Non-pigmented ciliary epithelial cell (primary cell): ENCODE data around the gene LYZ.
"Not testable (repeated sequence)": the region's sequence is repeated elsewhere in the genome, so short reads cannot be mapped to it uniquely, and the experiment has no call there.

Experiments
- DNase-seq: peaks from one replicate; pipeline ENCODE4 v3.0.0-alpha.2; 2010; ENCODE audit warnings: low read depth

Gene LYZ

DNA sequence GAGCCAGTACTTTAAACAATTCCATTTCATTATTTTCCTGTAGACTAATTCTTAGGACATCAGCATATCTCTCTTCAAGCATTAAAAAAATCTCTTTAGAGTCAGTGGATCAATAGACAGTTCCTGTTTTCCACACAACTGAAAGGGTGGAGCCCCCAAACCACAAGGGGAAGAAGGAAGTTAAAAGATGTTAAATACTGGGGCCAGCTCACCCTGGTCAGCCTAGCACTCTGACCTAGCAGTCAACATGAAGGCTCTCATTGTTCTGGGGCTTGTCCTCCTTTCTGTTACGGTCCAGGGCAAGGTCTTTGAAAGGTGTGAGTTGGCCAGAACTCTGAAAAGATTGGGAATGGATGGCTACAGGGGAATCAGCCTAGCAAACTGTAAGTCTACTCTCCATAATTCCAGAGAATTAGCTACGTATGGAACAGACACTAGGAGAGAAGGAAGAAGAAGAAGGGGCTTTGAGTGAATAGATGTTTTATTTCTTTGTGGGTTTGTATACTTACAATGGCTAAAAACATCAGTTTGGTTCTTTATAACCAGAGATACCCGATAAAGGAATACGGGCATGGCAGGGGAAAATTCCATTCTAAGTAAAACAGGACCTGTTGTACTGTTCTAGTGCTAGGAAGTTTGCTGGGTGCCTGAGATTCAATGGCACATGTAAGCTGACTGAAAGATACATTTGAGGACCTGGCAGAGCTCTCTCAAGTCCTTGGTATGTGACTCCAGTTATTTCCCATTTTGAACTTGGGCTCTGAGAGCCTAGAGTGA, at the start of gene LYZ:
LYZ (plus strand) TSS at position 220 of the 777 bp plus-strand sequence; CDS start at position 248, 28 bp downstream.
- DNase-seq = no peak

DNA sequence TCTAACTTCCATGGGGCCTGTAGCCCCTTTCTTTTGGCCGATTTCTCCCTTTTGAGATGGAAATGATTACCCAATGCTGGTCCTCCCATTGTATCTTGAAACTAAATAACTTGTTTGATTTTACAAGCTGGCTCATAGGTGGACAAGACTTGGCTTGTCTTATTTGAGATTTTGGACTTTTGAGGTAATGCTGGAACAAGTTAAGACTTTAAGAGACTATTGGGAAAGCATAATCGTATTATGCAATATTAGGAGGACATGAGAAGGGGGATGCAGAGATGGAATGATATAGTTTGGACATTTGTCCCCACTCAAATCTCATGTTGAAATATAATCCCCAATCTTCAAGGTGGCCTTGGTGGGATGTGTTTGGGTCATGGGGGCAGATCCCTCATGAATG, 49.2 kb upstream of the LYZ start:
- DNase-seq = no peak

DNA sequence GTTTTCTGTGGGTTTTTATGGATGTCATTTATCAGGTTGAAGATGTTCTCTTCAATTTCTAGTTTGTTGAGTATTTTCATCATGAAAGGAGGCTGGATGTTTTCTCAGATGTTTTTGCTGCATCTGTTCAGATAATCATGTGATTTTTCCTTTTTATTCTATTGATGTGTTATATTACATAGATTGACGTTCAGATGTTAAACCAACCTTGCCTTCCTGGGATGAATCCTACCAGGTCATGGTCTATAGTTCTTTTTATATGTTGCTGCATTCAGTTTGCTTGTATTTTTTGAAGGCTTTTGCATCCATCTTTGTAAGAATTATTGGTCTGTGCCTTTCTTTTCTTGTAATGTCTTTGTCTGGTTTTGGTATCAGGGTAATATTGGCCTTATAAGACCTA, 43.9 kb upstream of the LYZ start:
- DNase-seq = no peak

DNA sequence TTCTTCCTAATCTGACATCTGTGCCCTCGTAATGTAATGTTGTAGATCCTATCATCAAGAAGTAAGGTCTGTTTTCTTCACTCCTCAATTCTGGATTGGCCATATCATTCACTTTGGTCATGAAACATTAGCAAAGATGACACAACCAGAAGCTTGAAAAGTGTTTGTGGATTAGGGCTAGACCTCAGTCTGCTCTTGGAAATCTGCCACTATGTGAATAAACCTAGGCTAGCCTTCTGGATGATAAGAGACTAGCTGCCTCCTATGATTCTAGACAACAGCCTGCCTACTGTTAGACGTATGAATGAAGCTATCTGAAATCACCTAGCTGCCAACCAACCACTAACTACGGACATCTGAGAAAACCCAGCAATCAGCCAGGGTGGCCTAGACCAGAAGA, 38.7 kb upstream of the LYZ start:
- DNase-seq = no peak

DNA sequence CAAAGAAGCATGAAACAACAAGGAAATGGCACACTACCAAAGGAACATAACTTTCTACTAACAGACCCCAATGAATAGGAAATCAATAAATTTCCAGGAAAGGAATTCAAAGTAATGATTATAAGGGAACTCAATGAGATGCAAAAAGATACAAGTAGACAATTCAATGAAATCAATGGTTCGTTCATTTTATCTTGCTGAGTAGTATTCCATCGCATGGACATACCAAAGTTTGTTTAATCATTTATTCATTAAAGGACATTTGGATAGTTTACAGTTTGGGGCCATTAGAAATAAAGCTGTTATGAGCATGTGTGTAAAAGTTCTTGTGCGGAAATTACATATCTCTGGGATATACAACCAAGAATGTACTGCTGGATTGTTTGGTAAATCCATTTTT, 35.0 kb upstream of the LYZ start:
- DNase-seq = no peak

DNA sequence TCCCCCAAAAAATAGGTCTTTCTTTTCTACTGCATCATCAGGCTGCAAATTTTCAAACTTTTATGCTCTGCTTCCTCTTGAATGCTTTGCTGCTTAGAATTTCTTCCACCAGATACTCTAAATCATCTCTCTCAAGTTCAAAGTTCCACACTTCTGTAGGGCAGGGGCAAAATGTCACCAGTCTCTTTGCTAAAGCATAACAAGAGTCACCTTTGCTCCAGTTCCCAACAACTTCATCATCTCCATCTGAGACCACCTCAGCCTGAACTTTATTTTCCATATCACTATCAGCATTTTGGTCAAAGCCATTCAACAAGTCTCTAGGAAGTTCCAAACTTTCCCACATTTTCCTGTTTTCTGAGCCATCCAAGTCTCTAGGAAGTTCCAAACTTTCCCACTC, 31.4 kb upstream of the LYZ start:
- DNase-seq = not testable (repeated sequence)

DNA sequence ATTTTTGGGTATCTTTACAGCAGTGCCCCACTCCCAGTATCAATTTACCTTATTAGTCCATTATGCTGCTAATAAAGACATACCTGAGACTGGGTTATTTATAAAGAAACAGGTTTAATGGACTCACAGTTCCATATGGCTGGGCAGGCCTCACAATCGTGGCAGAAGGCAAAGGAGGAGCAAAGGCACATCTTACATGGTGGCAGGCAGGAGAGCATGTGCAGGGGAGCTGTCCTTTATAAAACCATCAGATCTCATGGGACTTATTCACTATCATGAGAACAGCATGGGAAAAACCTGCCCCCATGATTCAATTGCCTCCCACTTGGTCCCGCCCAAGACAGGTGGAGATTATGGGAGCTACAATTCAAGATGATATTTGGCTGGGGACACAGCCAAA, 30.9 kb upstream of the LYZ start:
- not testable (repeated sequence) for DNase-seq

DNA sequence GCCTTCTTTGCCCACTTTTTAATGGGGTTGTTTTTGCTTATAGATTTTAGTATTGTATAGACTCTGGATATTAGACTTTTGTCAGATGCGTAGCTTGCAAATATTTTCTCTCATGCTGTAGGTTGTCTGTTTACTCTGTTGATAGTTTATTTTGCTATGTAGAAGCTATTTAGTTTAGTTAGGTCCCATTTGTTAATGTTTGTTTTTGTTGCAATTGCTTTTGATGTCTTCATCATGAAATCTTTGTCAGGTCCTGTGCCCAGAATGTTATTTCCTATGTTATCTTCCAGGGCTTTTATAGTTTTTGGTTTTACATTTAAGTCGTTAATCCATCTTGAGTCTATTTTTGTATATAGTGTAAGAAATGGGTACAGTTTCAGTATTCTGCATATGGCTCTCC, 30.0 kb upstream of the LYZ start:
- no peak for DNase-seq

DNA sequence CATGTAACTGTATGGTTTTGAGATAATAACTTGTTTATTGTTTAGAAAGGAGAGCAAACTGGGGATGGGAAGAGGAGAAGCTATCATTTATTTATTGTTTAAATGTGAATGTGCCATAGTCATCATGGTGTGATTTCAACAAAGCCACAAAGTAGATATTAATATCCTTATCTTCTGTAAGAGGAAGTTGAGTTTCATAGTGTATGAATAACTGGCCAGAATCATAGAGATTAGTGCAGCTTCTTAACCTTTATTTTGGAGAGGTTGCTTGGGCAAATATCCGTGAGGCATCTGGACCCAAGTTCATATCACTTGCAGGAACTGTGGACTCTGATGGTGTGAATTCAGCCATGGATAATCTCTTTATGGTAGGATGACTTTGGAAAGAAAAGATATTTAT, 26.8 kb upstream of the LYZ start:
- no peak for DNase-seq

DNA sequence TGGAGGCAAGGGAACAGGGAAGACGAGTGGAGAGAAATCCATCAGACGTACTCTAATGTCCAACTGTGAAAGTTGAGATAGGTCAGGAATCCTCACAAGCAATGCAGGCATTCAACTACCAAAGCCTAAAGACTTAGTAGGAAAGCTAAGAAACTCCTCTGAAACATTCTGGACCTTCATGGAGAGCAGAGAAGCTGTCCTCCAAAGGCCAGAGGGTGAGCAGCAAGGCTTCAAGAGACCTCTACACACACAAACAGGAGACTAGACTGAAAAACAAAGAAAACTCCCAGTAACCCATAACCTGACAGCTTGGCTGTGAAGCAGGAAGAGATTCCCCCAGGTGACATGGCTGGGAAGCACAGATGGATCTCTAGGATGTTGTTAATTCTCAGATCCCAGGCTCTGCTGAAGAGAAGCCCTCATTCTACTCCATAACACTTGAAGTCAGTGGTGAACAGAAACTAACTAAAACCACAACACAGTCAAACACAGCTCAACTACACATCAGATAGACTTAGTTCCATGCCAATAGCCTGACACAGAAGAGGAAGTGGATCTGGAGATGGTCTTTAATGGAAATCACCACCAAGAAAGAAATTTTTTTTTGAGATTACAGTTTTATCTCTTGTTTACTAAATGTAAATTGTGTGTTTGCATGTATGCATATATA, 23.2 kb upstream of the LYZ start:
- DNase-seq = no peak

DNA sequence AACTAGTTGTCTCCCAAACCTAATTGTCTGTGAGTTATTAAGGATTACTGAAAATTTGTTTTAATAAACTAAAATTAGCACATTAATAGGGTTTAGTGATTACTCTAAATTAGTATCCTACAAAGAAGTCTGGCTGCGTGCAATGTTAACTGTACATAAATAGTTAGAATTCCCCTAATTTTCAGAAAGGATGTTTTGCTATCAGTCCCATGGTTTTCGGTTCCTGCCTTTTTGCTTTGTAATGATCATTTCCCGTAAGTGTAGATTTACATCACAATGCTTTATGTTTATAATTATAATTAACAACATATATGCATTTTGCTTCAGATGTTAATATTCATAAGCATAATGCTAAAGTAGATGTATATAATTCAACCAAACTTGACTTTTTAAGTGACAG, 19.8 kb upstream of the LYZ start:
- no peak for DNase-seq

DNA sequence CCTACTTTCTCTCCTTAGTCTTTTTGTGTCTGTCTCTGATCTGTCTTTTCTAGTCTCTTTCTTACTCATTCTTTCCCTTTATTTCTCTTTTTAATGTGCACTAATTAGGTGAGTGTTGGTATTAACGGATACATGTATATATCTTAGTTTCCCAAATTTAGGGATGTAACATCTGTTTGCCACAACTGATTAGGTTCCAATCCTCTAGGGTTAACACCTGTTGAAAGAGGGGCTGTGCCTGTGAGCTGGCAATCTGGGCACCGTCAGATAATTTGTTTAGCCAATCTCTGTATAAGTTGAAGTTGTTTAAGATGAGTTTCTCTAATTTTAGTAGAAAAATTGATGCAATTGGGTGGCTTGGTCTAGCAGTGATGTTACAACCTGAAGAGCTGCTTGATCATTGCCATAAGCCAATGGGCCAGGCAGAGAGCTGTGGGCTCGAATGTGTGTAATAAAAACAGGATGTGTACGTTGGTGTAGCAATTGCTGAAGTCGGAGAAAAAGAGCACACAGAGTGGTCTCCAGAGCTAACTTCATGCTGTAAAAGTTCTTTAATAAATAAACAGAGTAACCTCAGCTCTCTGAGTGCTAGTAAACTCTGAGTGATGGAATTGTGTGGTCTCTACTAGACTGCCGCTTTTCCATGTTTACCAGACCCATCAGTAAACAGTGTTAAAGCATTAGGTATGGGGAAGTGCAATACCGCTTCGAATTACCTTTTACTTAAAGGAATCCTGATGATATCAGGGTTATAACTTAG, 18.3 kb upstream of the LYZ start:
- no peak for DNase-seq

DNA sequence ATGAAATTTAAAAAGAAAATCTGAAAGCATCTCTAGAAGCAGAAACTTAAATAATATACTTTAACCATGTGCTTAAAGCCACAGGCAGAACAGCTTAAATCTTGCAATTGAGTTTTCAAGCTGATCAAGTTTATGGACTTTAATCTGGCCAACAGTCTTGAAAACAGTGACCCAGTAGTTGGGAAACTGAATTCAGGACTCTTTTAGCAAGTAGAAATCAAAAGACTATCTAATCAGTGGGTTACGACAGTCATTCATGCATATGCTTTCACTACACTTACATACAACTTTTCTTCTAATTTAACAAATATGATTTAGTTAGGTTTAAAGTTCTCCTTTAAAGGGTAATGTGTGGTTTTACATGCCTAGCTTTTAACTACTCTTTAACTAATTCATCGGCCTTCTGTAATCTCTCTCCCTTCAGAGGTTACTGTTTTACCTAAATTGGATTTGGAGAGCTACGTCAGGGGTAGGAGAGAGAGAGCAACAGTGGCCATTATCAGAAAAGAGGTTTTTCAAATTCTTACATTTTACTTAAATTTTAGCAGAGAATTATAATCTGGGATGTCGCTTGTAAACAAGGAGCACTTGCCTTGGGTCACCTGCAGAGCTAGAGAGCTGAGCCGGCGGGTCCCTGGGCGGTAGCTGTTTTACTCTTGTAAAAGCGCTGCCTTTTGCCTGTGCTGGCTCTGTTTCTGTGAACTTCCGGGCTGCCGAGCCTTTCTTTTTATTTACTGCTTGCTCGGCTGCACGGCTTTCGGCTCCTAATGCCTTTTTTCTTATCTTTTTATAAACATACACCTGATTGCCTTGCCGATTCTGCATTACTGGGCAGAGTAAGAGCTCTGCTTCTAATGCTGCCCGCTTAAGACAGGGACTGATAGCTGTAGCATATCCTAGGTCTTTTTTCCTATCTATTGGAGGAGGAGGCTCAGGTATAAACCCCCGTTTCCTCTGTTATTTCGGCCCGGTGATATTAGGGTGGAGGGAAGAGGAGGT, 17.4 kb upstream of the LYZ start:
- no peak for DNase-seq

DNA sequence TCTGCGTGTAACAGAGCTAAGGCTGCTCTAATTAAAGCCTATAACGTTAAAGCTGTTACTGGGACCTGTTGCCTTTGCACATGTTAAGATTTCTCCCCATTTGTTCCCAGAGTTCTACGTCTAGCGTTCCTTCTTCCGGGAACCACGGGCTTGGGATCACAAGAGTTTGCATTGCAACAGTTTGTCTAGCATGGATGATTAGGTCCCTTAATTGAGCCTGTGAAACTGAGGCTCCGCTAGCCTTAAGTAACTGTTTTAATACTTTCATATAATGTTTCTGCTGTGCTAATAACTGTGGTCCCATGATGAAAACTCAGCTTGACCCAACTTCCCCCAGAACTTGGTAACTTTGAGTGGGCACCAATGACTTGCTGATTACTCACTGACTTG, 16.7 kb upstream of the LYZ start:
- no peak for DNase-seq

DNA sequence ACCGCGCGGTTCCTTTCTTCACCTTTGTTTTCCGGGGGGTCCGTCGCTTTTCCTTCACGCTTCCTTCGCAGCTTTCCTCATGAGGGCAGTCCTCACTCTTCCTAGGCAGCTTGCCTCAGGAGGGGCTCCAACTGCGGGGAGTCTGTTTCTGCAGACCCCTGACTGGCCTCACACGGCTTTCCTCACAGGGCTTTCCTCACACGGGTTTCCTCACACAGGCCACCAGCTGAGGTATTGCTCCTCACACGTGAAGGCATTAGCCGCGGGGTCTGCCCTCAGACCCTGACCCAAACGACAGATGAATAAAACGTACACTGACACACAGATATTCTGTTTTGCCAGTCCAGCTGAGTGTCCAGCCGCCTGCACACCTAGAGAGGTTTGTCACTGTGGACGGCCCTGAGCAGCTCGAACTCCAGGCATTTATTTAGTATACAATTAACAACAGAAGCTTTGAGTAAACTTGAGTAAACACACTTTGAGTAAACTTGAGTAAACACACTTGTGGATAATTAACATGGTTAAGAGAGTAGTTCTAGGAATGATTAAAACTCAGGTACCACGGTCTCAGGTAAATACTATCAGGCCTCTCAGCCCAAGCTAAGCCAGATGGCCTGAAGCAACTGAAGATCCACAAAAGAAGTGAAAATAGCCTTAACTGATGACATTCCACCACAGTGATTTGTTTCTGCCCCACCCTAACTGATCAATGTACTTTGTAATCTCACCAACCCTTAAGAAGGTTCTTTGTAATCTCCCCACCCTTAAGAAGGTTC, 16.1 kb upstream of the LYZ start:
- no peak for DNase-seq

DNA sequence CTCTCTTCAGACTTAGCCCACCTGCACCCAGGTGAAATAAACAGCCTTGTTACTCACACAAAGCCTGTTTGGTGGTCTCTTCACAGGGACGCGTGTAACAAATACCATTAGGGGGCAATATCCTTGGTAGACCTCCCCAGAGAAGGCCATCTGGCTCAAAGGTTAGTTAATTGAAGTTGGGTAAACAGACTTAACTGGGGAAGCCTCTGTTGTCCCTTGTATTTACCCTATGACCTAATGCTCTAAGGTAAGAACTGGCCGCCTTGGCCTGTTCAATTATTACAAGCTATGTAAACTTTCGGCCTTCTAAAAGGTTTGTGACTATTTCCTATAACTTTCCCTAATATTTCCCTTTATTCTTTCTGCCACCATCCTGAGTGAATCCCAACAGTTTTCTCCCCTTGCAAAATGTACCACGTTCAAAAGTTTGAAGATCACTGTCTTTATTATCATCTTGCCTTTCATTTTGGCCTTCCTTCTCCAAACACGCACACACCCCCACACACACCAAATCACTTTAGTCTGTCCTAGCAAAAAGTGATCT, 15.3 kb upstream of the LYZ start:
- no peak for DNase-seq

DNA sequence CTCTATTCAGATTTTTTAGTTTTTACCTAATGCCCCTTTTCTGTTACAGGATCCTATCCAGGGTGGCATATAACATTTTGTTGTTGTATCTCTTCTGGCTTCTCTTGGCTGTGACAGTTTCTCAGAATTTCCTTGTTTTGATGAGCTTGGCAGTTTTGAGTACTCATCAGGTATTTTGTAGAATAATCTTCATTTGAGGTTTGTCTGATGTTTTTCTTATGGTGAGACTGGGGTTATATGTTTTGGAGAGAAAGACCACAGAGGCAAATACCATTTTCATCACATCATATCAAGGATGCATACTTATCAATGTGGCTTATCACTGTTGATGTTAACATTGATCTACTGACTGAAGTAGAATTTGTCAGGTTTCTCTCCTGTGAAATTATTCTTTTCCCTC, 14.0 kb upstream of the LYZ start:
- no peak for DNase-seq

DNA sequence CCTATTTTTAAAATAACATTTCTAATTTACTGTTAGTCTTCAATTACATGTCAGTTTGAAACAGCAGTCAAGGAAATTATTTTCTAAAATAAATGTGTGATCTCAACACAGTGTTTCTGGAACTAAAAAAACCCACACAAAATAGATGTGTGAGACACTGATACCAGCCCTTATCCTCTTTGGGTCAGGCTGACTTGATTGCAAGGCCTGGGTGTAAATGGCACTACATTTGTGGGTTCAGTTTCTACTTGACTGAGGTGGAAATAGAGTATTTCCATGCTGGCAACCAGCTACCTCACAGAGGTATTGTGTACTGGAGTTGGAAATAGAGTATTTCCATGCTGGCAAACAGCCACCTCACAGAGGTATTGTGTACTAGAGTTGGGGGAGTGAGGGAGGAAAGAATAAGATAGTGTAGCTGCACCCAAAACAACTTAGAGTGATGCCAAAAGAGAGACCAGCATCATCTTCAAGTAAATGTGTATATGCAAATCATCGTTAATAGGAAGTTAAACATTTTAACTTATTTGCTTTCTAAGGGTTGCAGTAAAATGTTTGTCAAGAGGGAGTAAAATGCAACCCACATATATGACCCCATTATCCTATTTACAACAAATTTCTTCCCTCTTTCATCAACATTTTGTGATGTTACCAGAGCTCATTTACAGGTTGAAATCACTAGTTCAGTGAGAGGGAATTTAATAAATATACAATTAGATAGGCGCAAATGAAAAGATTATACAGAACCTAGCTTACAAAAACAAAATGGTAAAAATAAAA, 10.7 kb upstream of the LYZ start:
- DNase-seq = no peak

DNA sequence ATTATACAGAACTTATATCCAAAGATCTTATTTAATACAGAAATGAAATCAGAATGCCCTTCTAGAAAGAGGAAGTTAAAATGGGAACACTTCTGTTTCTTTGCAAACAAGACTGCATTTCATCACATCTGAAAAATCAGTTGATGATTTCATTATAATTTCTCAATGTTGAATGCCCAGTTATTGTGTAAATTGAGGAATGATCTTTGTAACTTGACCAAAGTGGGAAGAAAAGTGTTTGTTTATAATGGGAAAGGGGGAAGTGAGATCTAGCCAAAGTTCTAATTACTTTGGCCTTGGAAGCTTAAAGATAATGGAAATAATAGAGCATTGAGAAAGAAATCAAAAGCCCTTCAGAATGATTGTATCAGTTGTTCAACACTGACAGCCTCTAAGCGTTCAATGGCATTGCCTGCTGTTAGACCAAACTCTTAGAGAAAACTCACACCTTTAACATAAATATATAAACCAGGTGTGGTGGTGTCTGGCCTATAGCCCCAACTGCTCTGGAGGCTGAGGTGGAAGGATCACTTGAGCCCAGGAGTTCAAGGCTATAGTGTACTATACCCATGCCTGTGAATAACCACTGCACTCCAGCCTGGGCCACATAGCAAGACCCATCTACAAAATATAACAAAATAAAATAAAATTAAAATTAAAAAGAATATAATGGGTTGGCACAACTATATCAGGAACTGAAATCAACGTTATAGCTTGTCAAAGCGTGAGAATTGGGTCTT, 9.9 kb upstream of the LYZ start:
- DNase-seq = no peak
